Measurements from ENCODE around the gene IQSEC2. TPM values are rescaled to one million over a fixed set of nuclear protein-coding genes. Genes with fewer than 3 reads are reported as not detected.

Gene IQSEC2
- total and polyA plus RNA-seq, 2 experiments from 2014 or later = 4.4 to 7.0 TPM

- no peak overlapping the region for H3K4me3 ChIP-seq
- H3K36me3 ChIP-seq (replicated peaks; ENCODE audit: insufficient read depth, low read depth) = no peaks in the 10 kb centered on the region
- H3K4me1 ChIP-seq (ENCODE audit: insufficient read depth) = no peaks in the 10 kb centered on the region
- TF ChIP-seq CTCF (IDR thresholded peaks at IDR 0.05; ENCODE audit: poor library complexity) (no peak), EZH2phosphoT487 (IDR thresholded peaks at IDR 0.05; ENCODE audit: low read depth, severe bottlenecking, unreplicated experiment) (no peak), EZH2 (IDR thresholded peaks at IDR 0.05; ENCODE audit: borderline replicate concordance) (no peak)
- no peak for DNase-seq (ENCODE audit: low spot score)
- H4K20me1 ChIP-seq (ENCODE audit: insufficient read depth, poor library complexity, severe bottlenecking) = no peaks in the 10 kb centered on the region
- H3K9me2 ChIP-seq (replicated peaks; ENCODE audit: insufficient read depth) = no peaks in the 10 kb centered on the region
- H3K27me3 ChIP-seq = no peaks in the 10 kb centered on the region
- H3K4me2 ChIP-seq = no peak overlapping the region
- H3K79me2 ChIP-seq = no peaks in the 10 kb centered on the region
- no peak overlapping the region for H3K27ac ChIP-seq
- H3K9me3 ChIP-seq (ENCODE audit: low read depth) = no peaks in the 10 kb centered on the region
- WGBS (ENCODE audit: low lambda C conversion rate, missing lambda C conversion rate) = 83% methylated on average over 10 of the region's 10 CpGs
- H2AFZ ChIP-seq = no peak overlapping the region
Observed at GRCh38 chrX:53247928-53248327, 33.5 kb downstream of the IQSEC2 start.

GRCh38 chrX:53246231-53246630 is 35.2 kb downstream of the IQSEC2 start:
- Histone ChIP-seq H3K27ac (no peak overlapping the region), H3K36me3 (replicated peaks; ENCODE audit: insufficient read depth, low read depth) (no peaks in the 10 kb centered on the region), H3K79me2 (no peaks in the 10 kb centered on the region), H3K4me2 (no peak overlapping the region), H3K9me2 (replicated peaks; ENCODE audit: insufficient read depth) (no peaks in the 10 kb centered on the region), H3K27me3 (no peaks in the 10 kb centered on the region), H4K20me1 (ENCODE audit: insufficient read depth, poor library complexity, severe bottlenecking) (no peaks in the 10 kb centered on the region), H3K4me1 (ENCODE audit: insufficient read depth) (no peaks in the 10 kb centered on the region), H3K9me3 (ENCODE audit: low read depth) (no peaks in the 10 kb centered on the region), H2AFZ (no peak overlapping the region), H3K4me3 (no peak overlapping the region)
- no peak for TF ChIP-seq CTCF (IDR thresholded peaks at IDR 0.05; ENCODE audit: poor library complexity)
- TF ChIP-seq EZH2phosphoT487 (IDR thresholded peaks at IDR 0.05; ENCODE audit: low read depth, severe bottlenecking, unreplicated experiment) = no peak
- TF ChIP-seq EZH2 (IDR thresholded peaks at IDR 0.05; ENCODE audit: borderline replicate concordance) = no peak
- 81% methylated on average over 2 of the region's 2 CpGs for WGBS (ENCODE audit: low lambda C conversion rate, missing lambda C conversion rate)
- DNase-seq (ENCODE audit: low spot score) = no peak

GRCh38 chrX:53244610-53245009 is 36.8 kb downstream of the IQSEC2 start:
- Histone ChIP-seq H3K4me3 (no peak overlapping the region), H3K27me3 (no peaks in the 10 kb centered on the region), H3K9me2 (replicated peaks; ENCODE audit: insufficient read depth) (no peaks in the 10 kb centered on the region), H3K79me2 (no peaks in the 10 kb centered on the region), H3K36me3 (replicated peaks; ENCODE audit: insufficient read depth, low read depth) (no peaks in the 10 kb centered on the region), H3K4me1 (ENCODE audit: insufficient read depth) (no peaks in the 10 kb centered on the region), H3K27ac (no peak overlapping the region), H4K20me1 (ENCODE audit: insufficient read depth, poor library complexity, severe bottlenecking) (no peaks in the 10 kb centered on the region), H3K9me3 (ENCODE audit: low read depth) (no peaks in the 10 kb centered on the region), H2AFZ (no peak overlapping the region), H3K4me2 (no peak overlapping the region)
- DNase-seq (ENCODE audit: low spot score) = no peak
- TF ChIP-seq EZH2phosphoT487 (IDR thresholded peaks at IDR 0.05; ENCODE audit: low read depth, severe bottlenecking, unreplicated experiment) (no peak), EZH2 (IDR thresholded peaks at IDR 0.05; ENCODE audit: borderline replicate concordance) (no peak), CTCF (IDR thresholded peaks at IDR 0.05; ENCODE audit: poor library complexity) (peak; percentile 8)
- WGBS (ENCODE audit: low lambda C conversion rate, missing lambda C conversion rate) = 72% methylated on average over 1 of the region's 1 CpG

- H3K27me3 ChIP-seq = no peaks in the 10 kb centered on the region
- no peaks in the 10 kb centered on the region for H3K36me3 ChIP-seq (replicated peaks; ENCODE audit: insufficient read depth, low read depth)
- H3K4me3 ChIP-seq = no peak overlapping the region
- WGBS (ENCODE audit: low lambda C conversion rate, missing lambda C conversion rate) = 86% methylated on average over 4 of the region's 4 CpGs
- H3K9me2 ChIP-seq (replicated peaks; ENCODE audit: insufficient read depth) = no peaks in the 10 kb centered on the region
- H4K20me1 ChIP-seq (ENCODE audit: insufficient read depth, poor library complexity, severe bottlenecking) = no peaks in the 10 kb centered on the region
- H3K4me1 ChIP-seq (ENCODE audit: insufficient read depth) = no peaks in the 10 kb centered on the region
- no peaks in the 10 kb centered on the region for H3K9me3 ChIP-seq (ENCODE audit: low read depth)
- no peak overlapping the region for H3K27ac ChIP-seq
- no peak for DNase-seq (ENCODE audit: low spot score)
- no peak for TF ChIP-seq CTCF (IDR thresholded peaks at IDR 0.05; ENCODE audit: poor library complexity)
- TF ChIP-seq EZH2phosphoT487 (IDR thresholded peaks at IDR 0.05; ENCODE audit: low read depth, severe bottlenecking, unreplicated experiment) = no peak
- TF ChIP-seq EZH2 (IDR thresholded peaks at IDR 0.05; ENCODE audit: borderline replicate concordance) = no peak
- H3K4me2 ChIP-seq = no peak overlapping the region
- no peak overlapping the region for H2AFZ ChIP-seq
- no peaks in the 10 kb centered on the region for H3K79me2 ChIP-seq
Observed at GRCh38 chrX:53242310-53242709, 39.1 kb downstream of the IQSEC2 start.

Data from hepatocyte (in vitro differentiated cells).